ENCODE results near the gene KBTBD4. TPM values are rescaled to one million over a fixed set of nuclear protein-coding genes. Genes with fewer than 3 reads are reported as not detected.

The KBTBD4 gene
- total RNA-seq, 1 experiment from 2014 or later = 13.2 TPM

DNA sequence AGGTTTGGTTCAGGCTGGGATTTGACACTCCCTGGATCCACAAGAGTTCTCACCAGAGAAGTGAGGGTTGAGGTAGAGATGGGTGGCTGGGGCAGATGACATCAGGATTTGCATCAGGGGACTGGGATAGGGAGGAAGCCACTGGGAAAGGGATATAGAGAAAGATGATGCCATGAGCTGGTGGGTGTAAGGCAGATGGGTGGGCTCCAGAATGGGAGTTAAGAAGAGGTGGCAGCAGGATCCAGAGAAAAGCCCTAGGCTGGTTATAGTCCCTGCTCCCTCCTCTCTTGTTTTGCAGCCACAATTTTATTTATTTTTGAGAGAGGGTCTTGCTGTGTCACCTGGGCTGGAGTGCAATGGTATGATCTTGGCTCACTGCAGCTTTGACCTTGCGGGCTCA is 17.2 kb upstream of the KBTBD4 start:
- H2AFZ ChIP-seq (ENCODE audit: low read depth, low read length, poor library complexity, severe bottlenecking) = no peak overlapping the region
- no peaks in the 10 kb centered on the region for H3K79me2 ChIP-seq (ENCODE audit: insufficient read depth, low read length)
- H3K27ac ChIP-seq (ENCODE audit: low read depth, low read length) = no peak overlapping the region
- POLR2A ChIA-PET = no interaction called here
- no TSS peak for BruUV-seq (replicated peaks)
- H3K9me3 ChIP-seq (ENCODE audit: control insufficient read depth in 1 of 2, insufficient read depth in 1 of 2, low read depth in 1 of 2, low read length in 2 of 2) = no peaks in the 10 kb centered on the region
- no peaks in the 10 kb centered on the region for H3K36me3 ChIP-seq (ENCODE audit: control insufficient read depth in 1 of 2, insufficient read depth in 2 of 2, low read length in 2 of 2)
- H3K4me1 ChIP-seq (ENCODE audit: control insufficient read depth in 1 of 2, insufficient read depth in 2 of 2, low read length in 2 of 2) = no peaks in the 10 kb centered on the region
- no peak overlapping the region for H3K4me3 ChIP-seq (replicated peaks in 1 of 2; ENCODE audit: low read depth in 1 of 2, low read length in 2 of 2)
- no peak overlapping the region for H3K9ac ChIP-seq (ENCODE audit: low read length)
- RAD21 ChIA-PET (ENCODE audit: low non-redundant PET in 1 of 2, low total read pairs in 2 of 2, uncharacterized antibody in 2 of 2, unreplicated experiment in 2 of 2) = no interaction called here
- H3K9me2 ChIP-seq (ENCODE audit: insufficient read depth) = no peaks in the 10 kb centered on the region
- CTCF ChIA-PET = no interaction called here
- H3K27me3 ChIP-seq (ENCODE audit: insufficient read depth, low read length) = peaks cover 6% of the 10 kb centered on the region; the same call in 1 of the 2 replicates
- no peak overlapping the region for H3K4me2 ChIP-seq (ENCODE audit: low read length)
- DNase-seq (ENCODE audit: low read depth, low spot score) (no peak), ATAC-seq (no peak)
- intact Hi-C loops (cut with micrococcal nuclease) = no loop called here
- no peak for TF ChIP-seq EGR1 (IDR thresholded peaks at IDR 0.05; ENCODE audit: low read depth)
- no peaks in the 10 kb centered on the region for H4K20me1 ChIP-seq (ENCODE audit: insufficient read depth)

DNA sequence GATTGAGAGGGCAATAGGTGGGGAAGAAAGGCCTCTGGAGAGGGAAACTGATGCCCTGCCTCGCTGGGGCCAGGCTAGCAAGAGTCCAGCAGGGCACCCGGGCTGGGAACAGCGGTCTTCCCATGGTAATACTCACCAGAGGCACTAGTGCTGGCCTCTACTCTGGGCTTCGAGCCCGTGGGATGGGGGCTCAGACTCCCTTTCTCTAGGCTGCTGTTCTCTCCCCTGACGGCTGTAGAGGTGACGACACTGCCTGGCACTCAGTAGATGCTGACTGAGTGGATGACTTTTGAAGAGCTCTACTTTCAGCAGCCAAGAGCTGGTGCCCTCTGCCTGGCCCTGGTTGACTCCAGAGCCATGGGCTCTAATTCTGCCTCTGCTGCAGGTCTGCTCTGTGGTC is 16.3 kb upstream of the KBTBD4 start:
- H3K4me3 ChIP-seq (replicated peaks in 1 of 2; ENCODE audit: low read depth in 1 of 2, low read length in 2 of 2) = no peak overlapping the region
- ChIA-PET RAD21 (ENCODE audit: low non-redundant PET in 1 of 2, low total read pairs in 2 of 2, uncharacterized antibody in 2 of 2, unreplicated experiment in 2 of 2) (no interaction called here), CTCF (no interaction called here), POLR2A (no interaction called here)
- intact Hi-C loops (cut with micrococcal nuclease) = no loop called here
- no peak overlapping the region for H3K4me2 ChIP-seq (ENCODE audit: low read length)
- H3K9me3 ChIP-seq (ENCODE audit: control insufficient read depth in 1 of 2, insufficient read depth in 1 of 2, low read depth in 1 of 2, low read length in 2 of 2) = no peaks in the 10 kb centered on the region
- H3K79me2 ChIP-seq (ENCODE audit: insufficient read depth, low read length) = no peaks in the 10 kb centered on the region
- no peak overlapping the region for H3K27ac ChIP-seq (ENCODE audit: low read depth, low read length)
- no TSS peak for BruUV-seq (replicated peaks)
- ATAC-seq (0 out of 2 replicates have a peak, but pooled peaks have one; percentile 22), DNase-seq (ENCODE audit: low read depth, low spot score) (no peak)
- H3K27me3 ChIP-seq (ENCODE audit: insufficient read depth, low read length) = peaks cover 6% of the 10 kb centered on the region; the same call in 1 of the 2 replicates
- no peak overlapping the region for H2AFZ ChIP-seq (ENCODE audit: low read depth, low read length, poor library complexity, severe bottlenecking)
- H3K36me3 ChIP-seq (ENCODE audit: control insufficient read depth in 1 of 2, insufficient read depth in 2 of 2, low read length in 2 of 2) = no peaks in the 10 kb centered on the region
- no peak overlapping the region for H3K9ac ChIP-seq (ENCODE audit: low read length)
- TF ChIP-seq SP1 (IDR thresholded peaks at IDR 0.05; ENCODE audit: low read depth) (no peak), JUND (IDR thresholded peaks at IDR 0.05) (no peak), CBX3 (IDR thresholded peaks at IDR 0.05; ENCODE audit: low read depth) (no peak), MAX (IDR thresholded peaks at IDR 0.05) (no peak)
- H3K4me1 ChIP-seq (ENCODE audit: control insufficient read depth in 1 of 2, insufficient read depth in 2 of 2, low read length in 2 of 2) = no peaks in the 10 kb centered on the region
- no peaks in the 10 kb centered on the region for H3K9me2 ChIP-seq (ENCODE audit: insufficient read depth)
- H4K20me1 ChIP-seq (ENCODE audit: insufficient read depth) = no peaks in the 10 kb centered on the region

Measured in HCT116 (cell line).